Common myeloid progenitor, CD34-positive (primary cell): Measurements from ENCODE around the gene CISD3.

Experiments
- CTCF ChIA-PET: fragments of 350-600 bp; sonication (Branson Sonifier 250); formaldehyde crosslinking; loops from one replicate; lab custom pipeline; 2021; ENCODE audit warnings: antibody characterized with exemption; lab: Charles Lee
- POLR2A ChIA-PET: fragments of 350-600 bp; sonication (Branson Sonifier 250); formaldehyde crosslinking; loops from one replicate; lab custom pipeline; 2021; ENCODE audit warnings: antibody characterized with exemption; lab: Charles Lee
- DNase-seq, 3 donors: peaks; one replicate each; pipeline versions ENCODE4 v3.0.0 to v3.0.0-alpha.2; 2013
- H3K27ac ChIP-seq, 2 experiments: 1 replicate in 1 of 2; 2 replicates in 1 of 2; pipeline ENCODE4 v1.7.0; 2013; ENCODE audit warnings: inconsistent platforms in 2 of 2, low read length in 2 of 2, mild to moderate bottlenecking in 2 of 2, low read depth in 1 of 2, moderate library complexity in 1 of 2; ENCODE audit not compliant: severe bottlenecking in 2 of 2, insufficient read depth in 1 of 2, poor library complexity in 1 of 2
- H3K27me3 ChIP-seq, 5 experiments: replicated peaks in 2 of 5; 1 replicate in 3 of 5; 2 replicates in 2 of 5; pipeline versions ENCODE4 v1.6.1 to v1.7.0; 2013; ENCODE audit warnings: low read length in 4 of 5, mild to moderate bottlenecking in 2 of 5, moderate library complexity in 2 of 5, inconsistent platforms in 1 of 5; ENCODE audit not compliant: insufficient read depth in 5 of 5, control insufficient read depth in 4 of 5
- H3K36me3 ChIP-seq, 4 experiments: 1 replicate in 2 of 4; 2 replicates in 2 of 4; pipeline versions ENCODE4 v1.6.1 to v1.7.0; 2013; ENCODE audit warnings: low read length in 3 of 4, control low read depth in 1 of 4, mild to moderate bottlenecking in 1 of 4; ENCODE audit not compliant: control insufficient read depth in 4 of 4, insufficient read depth in 4 of 4
- H3K4me1 ChIP-seq, 4 experiments: 1 replicate in 3 of 4; 2 replicates in 1 of 4; pipeline versions ENCODE4 v1.6.1 to v1.7.1; 2013; ENCODE audit warnings: low read length in 3 of 4, mild to moderate bottlenecking in 3 of 4, control low read depth in 1 of 4, inconsistent platforms in 1 of 4, moderate library complexity in 1 of 4; ENCODE audit not compliant: control insufficient read depth in 4 of 4, insufficient read depth in 4 of 4; ENCODE audit errors: control extremely low read depth in 1 of 4
- H3K4me3 ChIP-seq, 7 experiments: 1 replicate in 4 of 7; 2 replicates in 3 of 7; pipeline versions ENCODE4 v1.5.1 to v1.7.0; 2013; ENCODE audit warnings: mild to moderate bottlenecking in 7 of 7, low read length in 6 of 7, moderate library complexity in 6 of 7, inconsistent platforms in 2 of 7, low read depth in 2 of 7, control low read depth in 1 of 7; ENCODE audit not compliant: insufficient read depth in 4 of 7, control insufficient read depth in 1 of 7; ENCODE audit errors: extremely low read depth in 1 of 7
- H3K9me3 ChIP-seq, 5 experiments: 1 replicate in 4 of 5; 2 replicates in 1 of 5; pipeline versions ENCODE4 v1.6.1 to v1.7.1; 2013; ENCODE audit warnings: low read length in 4 of 5, mild to moderate bottlenecking in 2 of 5, inconsistent platforms in 1 of 5, low read depth in 1 of 5, moderate library complexity in 1 of 5; ENCODE audit not compliant: control insufficient read depth in 4 of 5, insufficient read depth in 2 of 5; ENCODE audit errors: control extremely low read depth in 1 of 5
- WGBS: methylation state at CpG from one replicate; pipeline ENCODE4 v1.1.5; 2013; ENCODE audit not compliant: insufficient coverage; 5-methylcytosine and 5-hydroxymethylcytosine counted together

Gene CISD3

DNA sequence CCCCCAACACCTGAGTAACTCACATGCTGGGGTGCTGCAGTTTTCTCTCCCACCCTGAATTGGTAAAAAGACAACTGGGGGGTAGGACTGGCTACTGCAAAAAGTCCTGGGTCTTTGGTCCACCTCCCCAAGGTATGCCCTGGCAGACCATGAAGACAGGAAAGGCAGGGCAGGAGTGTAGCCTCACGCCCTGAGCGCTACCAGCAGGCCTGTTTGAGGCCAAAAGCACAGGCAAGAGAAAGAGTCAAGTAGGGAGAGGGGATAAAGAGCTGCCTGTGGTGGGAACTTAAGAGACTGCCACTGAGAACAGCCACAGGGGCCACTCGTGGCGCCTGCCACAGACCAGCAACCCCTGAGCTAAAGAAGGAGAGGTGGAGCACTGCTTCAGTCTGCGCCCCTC, 36.2 kb downstream of the CISD3 start:
- H3K4me3 ChIP-seq = no peak overlapping the region
- no peaks in the 10 kb centered on the region for H3K27me3 ChIP-seq
- 90% methylated on average over 5 of the region's 5 CpGs for WGBS
- POLR2A ChIA-PET = no interaction called here
- no peaks in the 10 kb centered on the region for H3K9me3 ChIP-seq
- DNase-seq = no peak
- CTCF ChIA-PET = interaction anchor here (1.0 to 1.3 kb wide), 4 partner anchors 9 to 23 kb away, joined by 3 read pairs; no protein-coding TSS in a partner anchor
- H3K27ac ChIP-seq = no peak overlapping the region
- peaks cover 18 to 92% (median 70%) of the 10 kb centered on the region in 4 experiments for H3K36me3 ChIP-seq
- no peaks in the 10 kb centered on the region for H3K4me1 ChIP-seq

DNA sequence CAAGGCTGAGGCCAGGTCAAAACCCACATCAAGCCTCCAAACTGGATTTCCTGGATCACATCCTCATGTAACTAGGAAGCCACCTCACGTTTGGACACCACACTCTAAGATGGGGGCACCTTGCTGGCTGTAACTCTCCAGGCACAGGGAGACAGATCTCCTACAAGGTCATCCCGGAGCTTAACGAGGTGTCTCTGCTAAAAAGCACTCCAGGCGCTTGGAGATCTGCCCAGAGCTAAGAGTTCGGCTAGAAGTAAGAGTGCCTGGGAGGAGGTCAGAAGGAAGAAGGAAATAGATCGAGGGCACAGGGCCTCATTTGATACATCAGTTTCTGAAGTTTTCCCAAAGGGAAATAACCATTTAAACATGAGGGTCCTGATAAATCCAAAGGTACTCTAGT, 38.3 kb downstream of the CISD3 start:
- no peaks in the 10 kb centered on the region for H3K4me1 ChIP-seq
- 86% methylated on average over 5 of the region's 6 CpGs for WGBS
- H3K27me3 ChIP-seq = no peaks in the 10 kb centered on the region
- no peaks in the 10 kb centered on the region for H3K9me3 ChIP-seq
- no peak overlapping the region for H3K4me3 ChIP-seq
- ChIA-PET POLR2A (no interaction called here), CTCF (no interaction called here)
- no peak for DNase-seq
- H3K27ac ChIP-seq = no peak overlapping the region
- peaks cover 18 to 94% (median 65%) of the 10 kb centered on the region in 4 experiments for H3K36me3 ChIP-seq

- ChIA-PET CTCF (interaction anchor here (2.0 kb wide), 1 partner anchor 15 kb away, joined by 7 read pairs; no protein-coding TSS in a partner anchor), POLR2A (no interaction called here)
- no peak overlapping the region for H3K27ac ChIP-seq
- no peak for DNase-seq
- H3K27me3 ChIP-seq = no peaks in the 10 kb centered on the region
- H3K36me3 ChIP-seq = peaks cover 27 to 85% (median 61%) of the 10 kb centered on the region in 4 experiments
- H3K4me1 ChIP-seq = no peaks in the 10 kb centered on the region
- no peak overlapping the region for H3K4me3 ChIP-seq
- no peaks in the 10 kb centered on the region for H3K9me3 ChIP-seq
These were observed 43.1 kb downstream of the CISD3 start for GRCh38 chr17:38773258-38773657.

DNA sequence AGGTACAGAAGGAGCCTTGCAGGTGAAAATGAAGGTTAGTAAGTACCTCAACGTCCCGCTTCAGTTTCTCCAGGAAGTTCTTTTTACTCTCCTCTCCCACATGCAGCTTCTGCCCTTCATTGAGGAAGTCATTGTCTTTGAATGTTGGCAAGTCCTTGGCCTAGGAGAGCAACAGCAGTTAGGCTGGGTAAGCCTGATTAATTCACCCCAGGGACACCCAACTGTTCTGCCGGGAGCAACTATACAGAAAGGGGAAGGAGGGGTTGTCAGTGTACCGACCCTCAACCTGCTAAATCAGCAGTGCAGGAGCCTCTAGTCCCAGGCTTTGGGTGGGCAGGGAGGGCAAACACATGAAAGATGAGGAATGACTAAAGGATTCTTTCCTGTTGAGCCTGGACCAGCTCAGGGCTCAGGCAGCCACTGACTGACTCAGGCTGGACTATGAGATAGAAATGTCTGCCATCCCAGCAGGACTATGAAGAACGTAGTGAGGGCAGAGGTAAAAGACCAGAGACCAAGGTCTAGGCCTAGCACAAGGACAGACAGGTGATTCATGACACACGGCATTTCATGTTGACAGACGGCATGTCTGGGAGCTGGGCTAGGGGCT, 47.6 kb downstream of the CISD3 start:
- Histone ChIP-seq H3K4me1 (no peaks in the 10 kb centered on the region), H3K36me3 (peaks cover 47 to 87% (median 72%) of the 10 kb centered on the region in 4 experiments), H3K27ac (no peak overlapping the region), H3K27me3 (no peaks in the 10 kb centered on the region), H3K9me3 (no peaks in the 10 kb centered on the region), H3K4me3 (no peak overlapping the region)
- DNase-seq = no peak
- ChIA-PET CTCF (no interaction called here), POLR2A (interaction anchor here (1.4 kb wide), 1 partner anchor 16 kb away, joined by 3 read pairs; no protein-coding TSS in a partner anchor)
- WGBS = 88% methylated on average over 7 of the region's 7 CpGs

DNA sequence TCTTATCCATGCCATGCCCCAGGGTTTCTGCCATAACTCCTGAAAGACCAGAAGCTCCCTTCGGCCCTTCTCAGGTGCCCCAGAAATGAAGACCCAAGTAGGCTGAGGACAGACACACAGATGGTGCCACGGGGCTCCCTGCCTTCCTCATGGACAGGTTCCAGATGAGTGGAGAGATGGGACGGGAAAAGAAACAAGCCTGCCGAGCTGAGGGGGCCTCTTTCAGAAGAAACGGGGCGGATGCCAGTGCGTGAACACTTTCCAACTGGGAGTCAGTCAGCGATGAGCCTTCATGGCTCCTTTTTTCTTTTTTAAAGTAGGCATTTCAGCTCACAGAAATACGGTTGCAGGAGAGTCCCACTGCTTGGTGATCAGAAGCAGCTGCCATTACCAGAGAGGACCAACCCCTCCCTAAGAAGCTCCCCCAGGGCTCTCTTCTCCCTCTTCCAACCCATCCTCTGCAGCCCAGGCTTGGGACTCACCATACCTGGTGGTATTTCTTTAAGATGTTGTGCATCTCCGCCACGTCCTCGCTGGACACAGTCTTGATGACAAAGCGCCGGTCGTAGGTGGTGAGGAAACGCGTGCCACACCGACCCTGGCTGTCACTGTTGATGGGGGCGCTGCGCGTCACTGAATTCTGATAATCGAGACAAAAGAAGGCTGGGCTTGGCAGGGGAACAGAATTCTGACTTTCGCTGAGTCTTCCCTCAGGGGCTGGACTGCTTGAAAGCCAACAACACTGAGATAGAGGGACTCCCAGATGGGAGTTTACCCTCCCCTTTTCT, 50.0 kb downstream of the CISD3 start:
- no peaks in the 10 kb centered on the region for H3K9me3 ChIP-seq
- no peak overlapping the region for H3K27ac ChIP-seq
- POLR2A ChIA-PET = interaction anchor here (0.5 kb wide), 1 partner anchor 7 kb away, joined by 3 read pairs; no protein-coding TSS in a partner anchor
- CTCF ChIA-PET = interaction anchor here (0.6 to 1.3 kb wide), 3 partner anchors 14 to 25 kb away, joined by 3 to 4 read pairs (median 3); no protein-coding TSS in a partner anchor
- H3K36me3 ChIP-seq = peaks cover 45 to 88% (median 71%) of the 10 kb centered on the region in 4 experiments
- H3K27me3 ChIP-seq = no peaks in the 10 kb centered on the region
- no peak for DNase-seq
- no peaks in the 10 kb centered on the region for H3K4me1 ChIP-seq
- H3K4me3 ChIP-seq = no peak overlapping the region
- WGBS = 96% methylated on average over 23 of the region's 23 CpGs

DNA sequence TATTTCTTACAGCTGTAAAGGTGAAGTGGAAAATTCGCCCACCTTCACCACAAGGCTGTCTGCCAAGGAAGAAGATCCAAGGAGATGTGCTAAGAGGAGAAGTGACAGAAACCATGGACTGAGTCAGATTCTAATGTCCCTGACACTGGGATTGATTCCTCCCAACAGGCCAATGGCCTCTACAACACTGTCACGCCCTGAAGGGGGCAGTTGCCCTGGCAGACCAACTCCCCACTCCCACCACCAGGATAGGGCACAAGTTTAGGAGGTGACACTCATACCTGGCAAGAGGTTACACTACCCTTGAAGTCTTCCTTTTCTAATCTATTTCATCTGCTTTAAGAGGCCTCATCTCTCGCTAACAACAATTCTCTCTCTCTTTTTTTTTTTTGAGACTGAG, 53.1 kb downstream of the CISD3 start:
- peaks cover 34 to 83% (median 66%) of the 10 kb centered on the region in 4 experiments for H3K36me3 ChIP-seq
- ChIA-PET CTCF (no interaction called here), POLR2A (interaction anchor here (0.6 kb wide), 1 partner anchor 29 kb away, joined by 3 read pairs; no protein-coding TSS in a partner anchor)
- DNase-seq = peak in 2 of 3 donors; percentile 2 to 6
- no peaks in the 10 kb centered on the region for H3K4me1 ChIP-seq
- H3K27ac ChIP-seq = no peak overlapping the region
- no peaks in the 10 kb centered on the region for H3K27me3 ChIP-seq
- no peak overlapping the region for H3K4me3 ChIP-seq
- H3K9me3 ChIP-seq = no peaks in the 10 kb centered on the region
- 95% methylated on average over 3 of the region's 3 CpGs for WGBS
